GM23338 (cell line): Measurements from ENCODE around the gene VTCN1. TPM values are rescaled to one million over a fixed set of nuclear protein-coding genes. Genes with fewer than 3 reads are reported as not detected.

Experiments
- ATAC-seq: fragments of 200-7000 bp; cut with Tn5 transposase; 3 replicates; pipeline ENCODE4 v1.9.1; 2020
- DNase-seq: peaks from one replicate; pipeline ENCODE4 v3.0.0-alpha.2; 2015; ENCODE audit warnings: low spot score
- H2AFZ ChIP-seq: fragments of 200-600 bp; sonication (generic); 2 replicates; pipeline ENCODE4 v1.8.0; 2016; ENCODE audit warnings: antibody characterized with exemption, mild to moderate bottlenecking, moderate library complexity
- H3F3A ChIP-seq: fragments of 200-600 bp; sonication (generic); replicated peaks from 2 replicates; pipeline ENCODE4 v1.8.0; 2017; ENCODE audit warnings: antibody characterized with exemption, mixed run types, low read depth
- H3K27ac ChIP-seq: fragments of 200-600 bp; sonication (generic); 2 replicates; pipeline ENCODE4 v1.6.1; 2016; ENCODE audit warnings: low read depth
- H3K27me3 ChIP-seq: fragments of 200-600 bp; sonication (generic); 2 replicates; pipeline ENCODE4 v1.8.0; 2016; ENCODE audit warnings: mild to moderate bottlenecking, mixed run types, moderate library complexity; ENCODE audit not compliant: insufficient read depth
- H3K36me3 ChIP-seq: fragments of 200-600 bp; sonication (generic); 2 replicates; pipeline ENCODE4 v1.8.0; 2016; ENCODE audit warnings: mild to moderate bottlenecking; ENCODE audit not compliant: insufficient read depth
- H3K4me1 ChIP-seq: fragments of 200-600 bp; sonication (generic); 2 replicates; pipeline ENCODE4 v1.8.0; 2016; ENCODE audit warnings: mild to moderate bottlenecking, moderate library complexity; ENCODE audit not compliant: insufficient read depth
- H3K4me2 ChIP-seq: fragments of 200-600 bp; sonication (generic); 2 replicates; pipeline ENCODE4 v1.7.1; 2017; ENCODE audit warnings: mixed run types
- H3K4me3 ChIP-seq: fragments of 200-600 bp; sonication (generic); 2 replicates; pipeline ENCODE4 v1.6.1; 2016; ENCODE audit warnings: mixed run types
- H3K79me2 ChIP-seq: fragments of 200-600 bp; sonication (generic); replicated peaks from 2 replicates; pipeline ENCODE4 v1.8.0; 2017; ENCODE audit warnings: mild to moderate bottlenecking; ENCODE audit not compliant: insufficient read depth
- H3K9me2 ChIP-seq: fragments of 200-600 bp; sonication (generic); 2 replicates; pipeline ENCODE4 v1.8.0; 2017; ENCODE audit not compliant: insufficient read depth
- H4K20me1 ChIP-seq: fragments of 200-600 bp; sonication (generic); replicated peaks from 2 replicates; pipeline ENCODE4 v1.8.0; 2017; ENCODE audit warnings: mild to moderate bottlenecking; ENCODE audit not compliant: insufficient read depth
- H3K27ac Mint-ChIP-seq: 2 replicates; pipeline ENCODE4 v1.8.0; 2020; ENCODE audit warnings: inconsistent platforms, mild to moderate bottlenecking, moderate library complexity, mixed read lengths
- H3K27me3 Mint-ChIP-seq: 3 replicates; pipeline ENCODE4 v1.8.0; 2022; ENCODE audit warnings: low read depth, mild to moderate bottlenecking, moderate library complexity, mixed read lengths, inconsistent platforms; ENCODE audit not compliant: insufficient read depth, poor library complexity
- H3K36me3 Mint-ChIP-seq: 3 replicates; pipeline ENCODE4 v1.8.0; 2021; ENCODE audit warnings: low read depth, mild to moderate bottlenecking, inconsistent platforms, moderate library complexity, mixed read lengths
- H3K4me1 Mint-ChIP-seq: 3 replicates; pipeline ENCODE4 v1.8.0; 2020; ENCODE audit warnings: mild to moderate bottlenecking, inconsistent platforms, mixed read lengths
- H3K4me3 Mint-ChIP-seq: 3 replicates; pipeline ENCODE4 v1.8.0; 2021; ENCODE audit warnings: moderate library complexity, mild to moderate bottlenecking, inconsistent platforms, mixed read lengths
- H3K9me3 Mint-ChIP-seq: 3 replicates; pipeline ENCODE4 v1.8.0; 2020; ENCODE audit warnings: moderate library complexity, mild to moderate bottlenecking, inconsistent platforms, mixed read lengths
- JUNB ChIP-seq: IDR thresholded peaks from one replicate; pipeline ENCODE4 v1.6.1; 2016; ENCODE audit warnings: antibody characterized with exemption; ENCODE audit not compliant: unreplicated experiment
- NANOG ChIP-seq: IDR thresholded peaks from 2 replicates; pipeline ENCODE4 v1.6.1; 2016; ENCODE audit warnings: antibody characterized with exemption, borderline replicate concordance
- STAT1 ChIP-seq: IDR thresholded peaks from one replicate; pipeline ENCODE4 v1.6.1; 2016; ENCODE audit warnings: antibody characterized with exemption; ENCODE audit not compliant: unreplicated experiment
- ZNF331 ChIP-seq: fragments of 250-450 bp; sonication (Bioruptor Pico); IDR thresholded peaks from 2 replicates; pipeline ENCODE4 v1.5.0; 2020; ENCODE audit warnings: low read depth, mild to moderate bottlenecking, moderate library complexity
- polyA plus RNA-seq: library from polyadenylated mRNA; unstranded; fragments of >200 nt; fragmentation: Nextera tagmentation; extraction: Ambion mirVana; gene quantifications from 2 replicates; pipeline ENCODE4 v1.2.1, GENCODE V29; 2016
- total RNA-seq: library from RNA; depleted of rRNA; stranded (reverse); fragments of >200 nt; shearing (Covaris generic); gene quantifications from 2 replicates; pipeline ENCODE4 v1.2.3, GENCODE V29; 2014
- TF ChIP-seq, protein P1 (sequence below), 2 experiments: fragments of 200-600 bp in 1 of 2; sonication (generic) in 1 of 2; conservative IDR thresholded peaks; 2 replicates each; pipeline versions ENCODE4 v1.5.1 to v1.6.1; 2016 to 2017; ENCODE audit warnings: antibody characterized with exemption in 2 of 2, low read depth in 2 of 2, mild to moderate bottlenecking in 2 of 2, moderate library complexity in 1 of 2
- TF ChIP-seq, protein P2 (sequence below): IDR thresholded peaks from 2 replicates; pipeline ENCODE4 v1.6.1; 2016; ENCODE audit warnings: antibody characterized with exemption

VTCN1 gene
- total and polyA plus RNA-seq, 2 experiments from 2014 or later, result not detected

DNA sequence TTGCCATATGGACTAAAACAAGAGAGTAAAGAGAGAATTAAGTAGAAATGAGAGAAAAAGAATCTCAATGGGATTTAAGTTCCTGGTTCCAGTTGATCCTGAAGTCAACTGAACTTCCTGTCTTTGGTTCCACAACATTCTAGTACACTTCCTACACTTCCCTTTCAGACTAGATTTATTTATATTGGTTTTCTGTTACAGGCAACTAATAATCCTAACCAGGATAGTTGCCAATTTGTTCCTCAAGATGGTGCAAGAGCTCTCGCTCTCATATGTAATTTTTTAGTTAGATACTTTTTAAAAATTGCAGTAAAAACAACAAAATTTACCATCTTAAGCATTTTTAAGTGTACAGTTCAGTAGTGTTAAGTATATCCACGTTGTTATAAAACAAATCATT, 60.4 kb downstream of the VTCN1 start:
- H3K4me2 ChIP-seq, result no peak overlapping the region
- Mint-ChIP-seq H3K4me1 (peaks cover 17% of the 10 kb centered on the region), H3K36me3 (no peaks in the 10 kb centered on the region; the same call in 2 of the 3 replicates), H3K9me3 (peaks cover 11% of the 10 kb centered on the region; the same call in 2 of the 3 replicates), H3K4me3 (no peak overlapping the region), H3K27ac (no peak overlapping the region), H3K27me3 (no peaks in the 10 kb centered on the region)
- no peaks in the 10 kb centered on the region for H3K79me2 ChIP-seq
- 0 out of 2 replicates have a peak, but pooled peaks cover 3% of the 10 kb centered on the region for H3K9me2 ChIP-seq
- no peak overlapping the region for H3K27ac ChIP-seq
- ATAC-seq, result no peak
- no peaks in the 10 kb centered on the region for H3K27me3 ChIP-seq
- no peaks in the 10 kb centered on the region for H3K36me3 ChIP-seq
- no peak for DNase-seq
- TF ChIP-seq ZNF331 (CRISPR knock-in tag), result no peak
- TF ChIP-seq, protein P1, sequence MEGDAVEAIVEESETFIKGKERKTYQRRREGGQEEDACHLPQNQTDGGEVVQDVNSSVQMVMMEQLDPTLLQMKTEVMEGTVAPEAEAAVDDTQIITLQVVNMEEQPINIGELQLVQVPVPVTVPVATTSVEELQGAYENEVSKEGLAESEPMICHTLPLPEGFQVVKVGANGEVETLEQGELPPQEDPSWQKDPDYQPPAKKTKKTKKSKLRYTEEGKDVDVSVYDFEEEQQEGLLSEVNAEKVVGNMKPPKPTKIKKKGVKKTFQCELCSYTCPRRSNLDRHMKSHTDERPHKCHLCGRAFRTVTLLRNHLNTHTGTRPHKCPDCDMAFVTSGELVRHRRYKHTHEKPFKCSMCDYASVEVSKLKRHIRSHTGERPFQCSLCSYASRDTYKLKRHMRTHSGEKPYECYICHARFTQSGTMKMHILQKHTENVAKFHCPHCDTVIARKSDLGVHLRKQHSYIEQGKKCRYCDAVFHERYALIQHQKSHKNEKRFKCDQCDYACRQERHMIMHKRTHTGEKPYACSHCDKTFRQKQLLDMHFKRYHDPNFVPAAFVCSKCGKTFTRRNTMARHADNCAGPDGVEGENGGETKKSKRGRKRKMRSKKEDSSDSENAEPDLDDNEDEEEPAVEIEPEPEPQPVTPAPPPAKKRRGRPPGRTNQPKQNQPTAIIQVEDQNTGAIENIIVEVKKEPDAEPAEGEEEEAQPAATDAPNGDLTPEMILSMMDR (conservative IDR thresholded peaks at IDR 0.05; ENCODE audit: low read depth in 2 of 2), result peak in 1 of 2 experiments; percentile 31; a peak in 2 of 4 replicates
- H4K20me1 ChIP-seq, result no peaks in the 10 kb centered on the region
- no peak overlapping the region for H2AFZ ChIP-seq
- peaks cover 10% of the 10 kb centered on the region; the same call in 1 of the 2 replicates for H3K4me1 ChIP-seq
- no peaks in the 10 kb centered on the region for H3F3A ChIP-seq
- H3K4me3 ChIP-seq, result no peak overlapping the region

DNA sequence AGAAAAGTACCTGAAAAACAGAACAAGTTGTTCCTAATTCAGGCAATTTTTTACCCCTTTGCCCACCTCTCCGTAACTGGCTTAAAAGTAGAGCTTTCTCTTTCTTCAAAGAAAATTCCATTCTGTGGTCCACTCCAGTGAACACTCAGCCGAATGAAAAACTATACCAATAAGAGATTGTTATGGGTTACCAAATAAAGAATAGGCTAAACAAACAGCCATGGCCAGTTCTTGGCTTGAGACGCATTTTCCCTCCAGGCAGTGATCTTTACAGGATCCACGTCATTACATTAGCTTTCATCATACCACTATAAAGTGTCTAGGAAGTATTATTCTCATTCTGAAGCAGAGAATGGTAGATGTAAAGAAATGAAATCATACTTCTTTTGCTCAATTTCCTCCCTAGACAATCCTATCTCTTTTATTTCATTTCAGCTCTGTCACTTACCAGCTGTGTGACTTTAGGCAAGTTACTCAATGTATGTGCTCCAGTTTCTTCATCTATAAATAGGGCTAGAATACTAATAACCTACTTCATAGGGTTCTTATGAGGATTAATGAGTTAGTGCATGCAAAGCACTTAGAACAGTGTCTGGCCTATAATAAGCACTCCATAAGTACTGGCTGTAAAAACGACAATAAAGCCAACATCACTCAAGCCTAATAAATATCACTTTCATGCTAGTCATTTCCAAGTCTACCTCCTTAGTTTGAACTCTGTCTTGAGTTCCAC, 62.7 kb downstream of the VTCN1 start:
- Histone ChIP-seq H3K9me2 (0 out of 2 replicates have a peak, but pooled peaks cover 3% of the 10 kb centered on the region), H3K27me3 (no peaks in the 10 kb centered on the region), H3K4me1 (peaks cover 10% of the 10 kb centered on the region; the same call in 1 of the 2 replicates), H3K4me2 (no peak overlapping the region), H3K4me3 (no peak overlapping the region), H3F3A (no peaks in the 10 kb centered on the region), H3K27ac (no peak overlapping the region), H2AFZ (no peak overlapping the region; the same call in 1 of the 2 replicates), H3K36me3 (no peaks in the 10 kb centered on the region), H3K79me2 (no peaks in the 10 kb centered on the region), H4K20me1 (no peaks in the 10 kb centered on the region)
- H3K27me3 Mint-ChIP-seq, result no peaks in the 10 kb centered on the region
- H3K9me3 Mint-ChIP-seq, result peaks cover 11% of the 10 kb centered on the region; the same call in 2 of the 3 replicates
- ATAC-seq (no peak), DNase-seq (no peak)
- H3K4me3 Mint-ChIP-seq, result no peak overlapping the region
- H3K27ac Mint-ChIP-seq, result no peak overlapping the region
- peaks cover 17% of the 10 kb centered on the region for H3K4me1 Mint-ChIP-seq
- TF ChIP-seq STAT1, result no peak
- TF ChIP-seq NANOG, result no peak
- TF ChIP-seq, protein P2, sequence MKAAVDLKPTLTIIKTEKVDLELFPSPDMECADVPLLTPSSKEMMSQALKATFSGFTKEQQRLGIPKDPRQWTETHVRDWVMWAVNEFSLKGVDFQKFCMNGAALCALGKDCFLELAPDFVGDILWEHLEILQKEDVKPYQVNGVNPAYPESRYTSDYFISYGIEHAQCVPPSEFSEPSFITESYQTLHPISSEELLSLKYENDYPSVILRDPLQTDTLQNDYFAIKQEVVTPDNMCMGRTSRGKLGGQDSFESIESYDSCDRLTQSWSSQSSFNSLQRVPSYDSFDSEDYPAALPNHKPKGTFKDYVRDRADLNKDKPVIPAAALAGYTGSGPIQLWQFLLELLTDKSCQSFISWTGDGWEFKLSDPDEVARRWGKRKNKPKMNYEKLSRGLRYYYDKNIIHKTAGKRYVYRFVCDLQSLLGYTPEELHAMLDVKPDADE, result no peak
- TF ChIP-seq JUNB, result no peak
- H3K36me3 Mint-ChIP-seq, result no peaks in the 10 kb centered on the region; the same call in 2 of the 3 replicates
